IMR-90 (cell line): ENCODE measurements around the gene MTF1.

ENCODE experiments used
- BHLHE40 ChIP-seq: fragments of 150-350 bp; IDR thresholded peaks from 2 replicates; pipeline ENCODE4 v1.6.1; 2016; ENCODE audit warnings: mild to moderate bottlenecking, low read depth, low read length
- CEBPB ChIP-seq: IDR thresholded peaks from 2 replicates; pipeline ENCODE4 v1.6.1; 2012; ENCODE audit warnings: low read depth, low read length, improper control_type of control experiment
- CTCF ChIP-seq: conservative IDR thresholded peaks from 2 replicates; pipeline ENCODE4 v1.5.1; 2012; ENCODE audit warnings: mild to moderate bottlenecking, low read depth, low read length, improper control_type of control experiment
- ELK1 ChIP-seq: fragments of 150-350 bp; IDR thresholded peaks from 2 replicates; pipeline ENCODE4 v1.6.1; 2016; ENCODE audit warnings: low read depth, mild to moderate bottlenecking, low read length, moderate library complexity, borderline replicate concordance
- FOS ChIP-seq: fragments of 150-350 bp; IDR thresholded peaks from 2 replicates; pipeline ENCODE4 v1.6.1; 2016; ENCODE audit warnings: low read depth, low read length
- MAFK ChIP-seq: IDR thresholded peaks from 2 replicates; pipeline ENCODE4 v1.6.1; 2012; ENCODE audit warnings: low read depth, low read length, improper control_type of control experiment
- MXI1 ChIP-seq: IDR thresholded peaks from 2 replicates; pipeline ENCODE4 v1.6.1; 2012; ENCODE audit warnings: low read depth, mild to moderate bottlenecking, low read length, moderate library complexity, borderline replicate concordance
- NFE2L2 ChIP-seq: fragments of 150-350 bp; IDR thresholded peaks from 2 replicates; pipeline ENCODE4 v1.6.1; 2016; ENCODE audit warnings: low read depth, mild to moderate bottlenecking, low read length
- POLR2A ChIP-seq: IDR thresholded peaks from 2 replicates; pipeline ENCODE4 v1.6.1; 2012; ENCODE audit warnings: mild to moderate bottlenecking, low read depth, low read length
- RAD21 ChIP-seq: IDR thresholded peaks from 2 replicates; pipeline ENCODE4 v1.6.1; 2012; ENCODE audit warnings: low read length, improper control_type of control experiment
- RCOR1 ChIP-seq: IDR thresholded peaks from 2 replicates; pipeline ENCODE4 v1.6.1; 2012; ENCODE audit warnings: mild to moderate bottlenecking, low read length, improper control_type of control experiment; ENCODE audit not compliant: insufficient replicate concordance
- RFX5 ChIP-seq: IDR thresholded peaks from 2 replicates; pipeline ENCODE4 v1.8.0; 2012; ENCODE audit warnings: low read depth, mild to moderate bottlenecking, low read length, moderate library complexity
- SMC3 ChIP-seq: fragments of 150-350 bp; IDR thresholded peaks from 2 replicates; pipeline ENCODE4 v1.6.1; 2016; ENCODE audit warnings: low read depth, mild to moderate bottlenecking, antibody characterized with exemption, low read length, moderate library complexity
- USF2 ChIP-seq: fragments of 150-350 bp; IDR thresholded peaks from 2 replicates; pipeline ENCODE4 v1.6.1; 2017; ENCODE audit warnings: mild to moderate bottlenecking, antibody characterized with exemption, low read length, low read depth

- TF ChIP-seq CTCF (no peak), BHLHE40 (no peak), POLR2A (no peak), RAD21 (no peak), RCOR1 (no peak), USF2 (no peak), NFE2L2 (no peak), ELK1 (no peak), MXI1 (no peak), CEBPB (no peak), RFX5 (no peak), SMC3 (no peak), MAFK (no peak), FOS (no peak)
These were observed 24.3 kb upstream of the MTF1 start for GRCh38 chr1:37883671-37884070.
